Subcutaneous abdominal adipose tissue (tissue), 5 donors: ENCODE measurements around the gene ESM1.

Experiments
- H3K27ac ChIP-seq: one replicate; pipeline ENCODE4 v1.7.0; 2013; ENCODE audit warnings: low read depth, mild to moderate bottlenecking, inconsistent platforms, low read length, moderate library complexity
- H3K27me3 ChIP-seq, 5 donors: one replicate each; pipeline ENCODE4 v1.7.0; 2013; ENCODE audit warnings: low read length in 5 of 5, inconsistent platforms in 1 of 5; ENCODE audit not compliant: control insufficient read depth in 5 of 5, insufficient read depth in 4 of 5
- H3K36me3 ChIP-seq, 5 donors: one replicate each; pipeline ENCODE4 v1.7.0; 2013; ENCODE audit warnings: low read length in 5 of 5; ENCODE audit not compliant: control insufficient read depth in 5 of 5, insufficient read depth in 5 of 5
- H3K4me1 ChIP-seq, 5 donors: one replicate each; pipeline ENCODE4 v1.7.0; 2013; ENCODE audit warnings: low read length in 5 of 5, mild to moderate bottlenecking in 3 of 5, moderate library complexity in 1 of 5; ENCODE audit not compliant: control insufficient read depth in 5 of 5, insufficient read depth in 5 of 5
- H3K4me3 ChIP-seq, 5 donors: one replicate each; pipeline ENCODE4 v1.7.0; 2013; ENCODE audit warnings: low read length in 5 of 5, low read depth in 1 of 5
- H3K9ac ChIP-seq, 5 donors: one replicate each; pipeline ENCODE4 v1.7.0; 2013; ENCODE audit warnings: low read length in 5 of 5, mild to moderate bottlenecking in 4 of 5, moderate library complexity in 3 of 5
- H3K9me3 ChIP-seq, 5 donors: one replicate each; pipeline ENCODE4 v1.7.0; 2013; ENCODE audit warnings: low read length in 5 of 5; ENCODE audit not compliant: control insufficient read depth in 5 of 5
- donor health status: healthy.
- donor health status: healthy.
- donor health status: healthy.
- donor health status: healthy.
- donor health status: healthy.

ESM1 gene

GRCh38 chr5:54988817-54989216 lies 3.4 kb upstream of the ESM1 start:
- Histone ChIP-seq H3K9me3 (no peaks in the 10 kb centered on the region), H3K27ac (no peak overlapping the region), H3K4me3 (no peak overlapping the region), H3K4me1 (peaks cover 0 to 7% (median 0%) of the 10 kb centered on the region in 5 donors), H3K36me3 (no peaks in the 10 kb centered on the region), H3K9ac (no peak overlapping the region), H3K27me3 (peaks cover 6 to 20% (median 11%) of the 10 kb centered on the region in 5 donors)

- Histone ChIP-seq H3K4me3 (no peak overlapping the region), H3K9me3 (no peaks in the 10 kb centered on the region), H3K4me1 (peaks cover 0 to 7% (median 0%) of the 10 kb centered on the region in 5 donors), H3K9ac (no peak overlapping the region), H3K27ac (no peak overlapping the region), H3K36me3 (no peaks in the 10 kb centered on the region), H3K27me3 (peaks cover 6 to 20% (median 11%) of the 10 kb centered on the region in 5 donors)
Observed at GRCh38 chr5:54988218-54988617, 2.8 kb upstream of the ESM1 start.

DNA sequence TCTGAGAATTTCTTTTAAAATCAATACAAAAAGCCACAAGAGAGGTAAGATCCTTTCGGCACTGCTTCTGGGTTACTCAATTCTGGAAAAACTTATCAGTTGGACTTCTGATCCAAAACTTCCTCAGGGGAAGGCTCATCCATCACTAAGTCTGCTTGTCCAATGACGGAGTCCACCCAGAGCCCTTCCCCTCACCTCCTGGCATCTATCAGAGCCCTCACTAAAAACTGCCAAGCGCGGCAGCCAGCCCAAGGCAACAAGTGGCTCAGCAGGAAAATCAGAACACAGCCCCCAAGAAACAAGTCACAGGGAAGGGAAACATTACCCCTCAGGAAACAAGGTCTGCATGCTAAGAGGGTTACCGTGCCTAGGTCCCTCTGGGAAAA lies 869 bp upstream of the ESM1 start:
- peaks cover 0 to 7% (median 0%) of the 10 kb centered on the region in 5 donors for H3K4me1 ChIP-seq
- H3K9me3 ChIP-seq: no peaks in the 10 kb centered on the region
- H3K36me3 ChIP-seq: no peaks in the 10 kb centered on the region
- peaks cover 10 to 23% (median 11%) of the 10 kb centered on the region in 5 donors for H3K27me3 ChIP-seq
- no peak overlapping the region for H3K9ac ChIP-seq
- no peak overlapping the region for H3K4me3 ChIP-seq
- H3K27ac ChIP-seq: no peak overlapping the region

DNA sequence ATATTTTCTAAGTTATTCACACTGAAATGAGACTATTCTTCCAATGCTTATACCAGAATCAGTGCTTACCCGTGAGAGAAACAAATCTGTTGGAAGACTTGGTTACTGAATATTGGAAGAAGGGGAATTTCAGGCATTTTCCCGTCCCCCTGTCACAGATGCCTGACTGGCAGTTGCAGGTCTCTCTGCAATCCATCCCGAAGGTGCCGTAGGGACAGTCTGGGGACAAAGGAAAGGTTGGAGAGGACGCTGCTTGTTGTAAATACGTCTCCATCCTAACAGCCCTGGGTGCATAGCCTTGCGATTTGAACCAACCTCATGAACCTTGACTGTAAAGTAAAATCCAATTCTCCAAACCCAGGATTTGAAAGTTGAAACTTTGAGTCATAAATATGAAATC lies 3.5 kb downstream of the ESM1 start:
- H3K9me3 ChIP-seq: no peaks in the 10 kb centered on the region
- H3K4me1 ChIP-seq: peaks cover 0 to 7% (median 0%) of the 10 kb centered on the region in 5 donors
- no peak overlapping the region for H3K9ac ChIP-seq
- H3K36me3 ChIP-seq: no peaks in the 10 kb centered on the region
- H3K4me3 ChIP-seq: no peak overlapping the region
- no peak overlapping the region for H3K27ac ChIP-seq
- peaks cover 8 to 26% (median 11%) of the 10 kb centered on the region in 5 donors for H3K27me3 ChIP-seq

- no peak overlapping the region for H3K9ac ChIP-seq
- no peaks in the 10 kb centered on the region for H3K4me1 ChIP-seq
- H3K9me3 ChIP-seq: no peaks in the 10 kb centered on the region
Observed at GRCh38 chr5:54975701-54976100, 9.7 kb downstream of the ESM1 start.

DNA sequence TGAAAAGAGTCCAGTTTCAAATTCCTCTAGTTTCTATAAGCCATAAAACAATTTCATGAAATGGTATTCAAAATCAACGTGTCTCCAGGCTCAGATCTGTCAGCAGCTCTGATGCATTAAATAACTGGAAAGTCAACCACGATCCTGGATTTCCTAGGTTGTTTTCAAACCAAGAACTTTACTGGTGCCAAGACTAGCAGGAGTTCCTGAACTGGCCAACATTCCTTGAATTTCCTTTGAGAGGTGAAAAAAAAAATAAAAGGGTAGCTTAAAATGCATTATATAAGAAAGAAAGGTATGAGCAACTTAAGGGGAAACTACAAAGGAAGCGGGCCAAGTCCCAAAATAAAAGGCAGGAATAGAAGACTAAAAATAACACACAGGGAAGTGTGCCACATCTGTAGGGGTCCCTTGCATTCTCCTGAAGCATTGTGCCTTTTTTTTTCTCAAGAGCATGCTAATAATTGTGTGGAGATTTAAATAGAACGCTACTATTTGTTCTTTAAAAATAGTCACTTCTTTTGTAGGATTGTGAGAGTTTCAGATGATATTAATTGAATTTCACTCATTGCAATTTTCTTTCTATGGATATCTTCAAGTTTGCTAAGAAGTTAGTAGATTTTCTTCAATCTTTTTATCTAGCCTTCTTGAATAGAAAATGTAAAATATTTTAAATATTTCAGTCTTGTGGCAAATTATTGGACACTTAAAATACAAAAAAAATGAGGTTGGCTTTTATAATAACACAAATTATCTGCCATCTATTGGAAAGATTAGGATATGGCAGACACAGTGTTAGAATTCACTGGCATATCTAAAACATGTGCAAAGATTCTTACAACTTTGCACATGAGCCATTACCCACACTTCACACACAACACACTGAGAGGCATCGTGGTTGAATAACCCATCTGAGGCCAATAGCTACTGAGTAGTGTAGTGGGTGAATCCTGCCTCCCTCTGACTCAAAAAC lies 15.3 kb downstream of the ESM1 start:
- H3K9ac ChIP-seq: no peak overlapping the region
- no peaks in the 10 kb centered on the region for H3K9me3 ChIP-seq
- no peak overlapping the region for H3K4me3 ChIP-seq
- H3K36me3 ChIP-seq: no peaks in the 10 kb centered on the region
- no peak overlapping the region for H3K27ac ChIP-seq
- H3K27me3 ChIP-seq: no peaks in the 10 kb centered on the region
- peaks cover 0 to 4% (median 0%) of the 10 kb centered on the region in 5 donors for H3K4me1 ChIP-seq

More at GRCh38 chr5:54975701-54976100, 9.7 kb downstream of the ESM1 start:
- no peak overlapping the region for H3K4me3 ChIP-seq
- no peak overlapping the region for H3K27ac ChIP-seq
- H3K27me3 ChIP-seq: peaks cover 0 to 3% (median 0%) of the 10 kb centered on the region in 5 donors
- H3K36me3 ChIP-seq: no peaks in the 10 kb centered on the region

GRCh38 chr5:54969242-54969641 lies 16.2 kb downstream of the ESM1 start:
- H3K27ac ChIP-seq: no peak overlapping the region
- H3K4me3 ChIP-seq: no peak overlapping the region
- H3K9me3 ChIP-seq: no peaks in the 10 kb centered on the region
- no peaks in the 10 kb centered on the region for H3K36me3 ChIP-seq
- no peaks in the 10 kb centered on the region for H3K27me3 ChIP-seq
- peaks cover 0 to 4% (median 0%) of the 10 kb centered on the region in 5 donors for H3K4me1 ChIP-seq
- no peak overlapping the region for H3K9ac ChIP-seq

- no peaks in the 10 kb centered on the region for H3K27me3 ChIP-seq
- no peaks in the 10 kb centered on the region for H3K9me3 ChIP-seq
- no peaks in the 10 kb centered on the region for H3K36me3 ChIP-seq
- H3K4me3 ChIP-seq: no peak overlapping the region
- no peak overlapping the region for H3K27ac ChIP-seq
- peaks cover 0 to 4% (median 0%) of the 10 kb centered on the region in 5 donors for H3K4me1 ChIP-seq
- no peak overlapping the region for H3K9ac ChIP-seq
Observed at GRCh38 chr5:54965806-54966205, 19.6 kb downstream of the ESM1 start.

DNA sequence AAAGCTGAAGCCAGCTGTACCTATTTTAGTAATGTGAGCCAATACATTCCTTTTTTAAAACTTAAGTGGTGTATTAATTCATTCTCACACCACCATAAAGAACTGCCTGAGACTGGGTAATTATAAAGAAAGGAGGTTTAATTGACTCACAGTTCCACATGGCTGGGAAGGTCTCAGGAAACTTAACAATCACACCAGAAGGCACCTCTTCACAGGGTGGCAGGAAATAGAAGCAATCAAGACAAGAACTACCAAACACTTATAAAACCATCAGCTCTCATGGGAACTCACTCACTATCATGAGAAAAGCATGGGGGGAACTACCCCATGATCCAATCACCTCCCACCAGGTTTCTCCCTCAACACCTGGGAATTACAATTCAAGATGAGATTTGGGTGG lies 21.0 kb downstream of the ESM1 start:
- H3K4me1 ChIP-seq: peaks cover 0 to 4% (median 0%) of the 10 kb centered on the region in 5 donors
- no peak overlapping the region for H3K4me3 ChIP-seq
- peaks cover 0 to 2% (median 0%) of the 10 kb centered on the region in 5 donors for H3K27me3 ChIP-seq
- H3K36me3 ChIP-seq: no peaks in the 10 kb centered on the region
- no peak overlapping the region for H3K9ac ChIP-seq
- no peak overlapping the region for H3K27ac ChIP-seq
- no peaks in the 10 kb centered on the region for H3K9me3 ChIP-seq

DNA sequence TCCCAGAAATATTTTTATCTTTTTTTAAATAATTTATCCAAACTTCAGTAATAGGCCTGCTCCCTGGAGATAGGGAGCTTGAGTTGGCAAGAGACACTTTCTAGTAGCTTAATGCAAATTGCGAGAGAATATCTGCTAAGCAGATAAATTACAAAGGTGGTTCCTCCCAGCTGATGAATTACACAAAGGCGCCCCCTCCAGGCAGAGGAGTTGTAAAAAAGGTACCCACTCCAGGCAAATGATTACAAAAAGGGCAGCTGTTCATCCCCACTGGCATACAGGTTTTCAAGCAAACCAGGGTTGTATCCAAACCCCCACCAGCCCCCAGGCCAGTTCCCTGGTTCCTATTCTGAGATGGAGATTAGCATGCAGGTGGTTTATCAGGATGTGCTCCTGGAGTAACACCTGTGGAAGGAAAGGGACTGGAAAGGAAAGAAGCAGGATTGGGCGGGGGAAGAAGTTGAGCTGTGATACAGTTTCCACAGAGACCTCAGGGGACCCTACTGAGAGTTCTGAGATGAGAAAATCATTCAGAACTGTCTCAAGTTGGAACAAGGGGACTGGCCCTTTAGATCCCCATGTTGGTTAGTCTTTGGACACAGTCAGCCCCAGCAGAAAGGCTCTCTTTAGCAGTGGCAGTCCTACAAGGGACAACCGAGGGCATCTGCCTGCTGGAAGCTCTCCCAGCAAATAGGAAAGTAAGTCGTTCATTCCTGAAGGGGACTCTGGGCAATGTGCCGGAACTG lies 25.5 kb downstream of the ESM1 start:
- Histone ChIP-seq H3K27ac (no peak overlapping the region), H3K27me3 (peaks cover 0 to 2% (median 0%) of the 10 kb centered on the region in 5 donors), H3K9ac (no peak overlapping the region), H3K36me3 (no peaks in the 10 kb centered on the region), H3K9me3 (no peaks in the 10 kb centered on the region), H3K4me3 (no peak overlapping the region), H3K4me1 (no peaks in the 10 kb centered on the region)
